Neuronal stem cell (in vitro differentiated cells): Measurements from ENCODE around the gene SYTL2.

ENCODE experiments used
- DNase-seq: peaks from one replicate; pipeline ENCODE4 v3.0.0-alpha.2; 2013; ENCODE audit warnings: low spot score
- H2AFZ ChIP-seq: one replicate; pipeline ENCODE4 v1.6.1; 2013; ENCODE audit warnings: mild to moderate bottlenecking, low read length, inconsistent platforms
- H2AK5ac ChIP-seq: 2 replicates; pipeline ENCODE4 v1.6.1; 2013; ENCODE audit warnings: low read depth, mild to moderate bottlenecking, inconsistent platforms, low read length, moderate library complexity, mixed read lengths
- H2BK120ac ChIP-seq: 2 replicates; pipeline ENCODE4 v1.6.1; 2013; ENCODE audit warnings: low read depth, mild to moderate bottlenecking, inconsistent platforms, low read length, moderate library complexity, mixed read lengths
- H2BK12ac ChIP-seq: one replicate; pipeline ENCODE4 v1.6.1; 2013; ENCODE audit warnings: low read length, inconsistent platforms
- H2BK15ac ChIP-seq: 2 replicates; pipeline ENCODE4 v1.6.1; 2013; ENCODE audit warnings: mild to moderate bottlenecking, low read length, inconsistent platforms, mixed read lengths
- H2BK5ac ChIP-seq: one replicate; pipeline ENCODE4 v1.6.1; 2013; ENCODE audit warnings: inconsistent platforms, mild to moderate bottlenecking, low read length, moderate library complexity
- H3K14ac ChIP-seq: one replicate; pipeline ENCODE4 v1.6.1; 2013; ENCODE audit warnings: low read length, inconsistent platforms
- H3K18ac ChIP-seq: 2 replicates; pipeline ENCODE4 v1.6.1; 2013; ENCODE audit warnings: low read length, inconsistent platforms
- H3K23ac ChIP-seq: 2 replicates; pipeline ENCODE4 v1.6.1; 2013; ENCODE audit warnings: low read depth, mild to moderate bottlenecking, mixed read lengths, low read length, inconsistent platforms; ENCODE audit not compliant: poor library complexity
- H3K27ac ChIP-seq: replicated peaks from 3 replicates; pipeline ENCODE4 v1.5.1; 2013; ENCODE audit warnings: low read length, inconsistent platforms
- H3K27me3 ChIP-seq, 3 experiments: 2 replicates each; pipeline ENCODE4 v1.6.1; 2013; ENCODE audit warnings: low read length in 3 of 3, mild to moderate bottlenecking in 2 of 3, inconsistent platforms in 1 of 3, low read depth in 1 of 3, mixed read lengths in 1 of 3, moderate library complexity in 1 of 3; ENCODE audit not compliant: control insufficient read depth in 3 of 3, insufficient read depth in 3 of 3
- H3K36me3 ChIP-seq, 2 donors: replicated peaks in 1 of 2; 2 replicates each; pipeline ENCODE4 v1.6.1; 2013; ENCODE audit warnings: low read length in 2 of 2; ENCODE audit not compliant: control insufficient read depth in 2 of 2, insufficient read depth in 2 of 2
- H3K4ac ChIP-seq: 2 replicates; pipeline ENCODE4 v1.6.1; 2013; ENCODE audit warnings: inconsistent platforms, mild to moderate bottlenecking, low read length, moderate library complexity
- H3K4me1 ChIP-seq, 2 donors: 1 replicate in 1 of 2; 2 replicates in 1 of 2; pipeline ENCODE4 v1.6.1; 2013; ENCODE audit warnings: low read length in 2 of 2, low read depth in 1 of 2; ENCODE audit not compliant: control insufficient read depth in 2 of 2, insufficient read depth in 1 of 2
- H3K4me2 ChIP-seq: one replicate; pipeline ENCODE4 v1.6.1; 2013; ENCODE audit warnings: mild to moderate bottlenecking, low read length, inconsistent platforms; ENCODE audit not compliant: insufficient read depth, poor library complexity, severe bottlenecking
- H3K4me3 ChIP-seq, 2 donors: 2 replicates each; pipeline ENCODE4 v1.5.1; 2013; ENCODE audit warnings: low read length in 2 of 2, mild to moderate bottlenecking in 2 of 2, inconsistent platforms in 1 of 2, moderate library complexity in 1 of 2
- H3K79me1 ChIP-seq: one replicate; pipeline ENCODE4 v1.6.1; 2013; ENCODE audit warnings: low read depth, mild to moderate bottlenecking, inconsistent platforms, low read length, moderate library complexity
- H3K9ac ChIP-seq: one replicate; pipeline ENCODE4 v1.6.1; 2013; ENCODE audit warnings: mild to moderate bottlenecking, low read depth, low read length, inconsistent platforms; ENCODE audit not compliant: poor library complexity
- H3K9me3 ChIP-seq, 2 donors: replicated peaks in 1 of 2; 2 replicates each; pipeline versions ENCODE3 to v1.6.1; 2013; ENCODE audit warnings: low read length in 2 of 2, mild to moderate bottlenecking in 2 of 2, inconsistent platforms in 1 of 2, low read depth in 1 of 2, mixed read lengths in 1 of 2, moderate library complexity in 1 of 2; ENCODE audit not compliant: control insufficient read depth in 2 of 2, insufficient read depth in 1 of 2
- H4K8ac ChIP-seq: one replicate; pipeline ENCODE4 v1.6.1; 2013; ENCODE audit warnings: low read depth, mild to moderate bottlenecking, inconsistent platforms, low read length, moderate library complexity
- H4K91ac ChIP-seq: one replicate; pipeline ENCODE4 v1.6.1; 2013; ENCODE audit warnings: low read length, low read depth, mild to moderate bottlenecking, inconsistent platforms; ENCODE audit not compliant: poor library complexity
- WGBS, 2 donors: extraction: QIAGEN DNeasy Blood & Tissue Kit; methylation state at CpG; one replicate each; pipeline ENCODE4 v1.1.7; 2013; ENCODE audit warnings: missing lambda C conversion rate in 2 of 2, mixed read lengths in 1 of 2; ENCODE audit not compliant: insufficient read length in 2 of 2, insufficient replicate concordance in 1 of 2; ENCODE audit errors: extremely low coverage in 2 of 2; 5-methylcytosine and 5-hydroxymethylcytosine counted together

SYTL2 gene

GRCh38 chr11:85822814-85823213, 11.9 kb upstream of the SYTL2 start:
- Histone ChIP-seq H3K4me2 (no peak overlapping the region), H3K4me3 (no peak overlapping the region), H3K9ac (no peak overlapping the region), H3K9me3 (no peaks in the 10 kb centered on the region), H2AK5ac (no peak overlapping the region), H2BK120ac (no peak overlapping the region), H3K23ac (no peak overlapping the region), H2AFZ (no peak overlapping the region), H3K14ac (no peak overlapping the region), H4K8ac (no peak overlapping the region), H3K4me1 (peaks cover 4% of the 10 kb centered on the region in 2 donors), H3K27me3 (no peaks in the 10 kb centered on the region), H3K27ac (no peak overlapping the region), H3K18ac (no peak overlapping the region), H3K36me3 (no peaks in the 10 kb centered on the region), H2BK5ac (no peak overlapping the region), H3K79me1 (no peaks in the 10 kb centered on the region), H4K91ac (no peak overlapping the region), H3K4ac (no peak overlapping the region), H2BK12ac (no peak overlapping the region), H2BK15ac (no peak overlapping the region)
- WGBS, 2 donors = no CpG with 5 or more reads among the region's 3 CpGs
- no peak for DNase-seq

GRCh38 chr11:85821636-85822035, 10.7 kb upstream of the SYTL2 start:
- no peak overlapping the region for H3K18ac ChIP-seq
- no peak overlapping the region for H2AK5ac ChIP-seq
- H3K4me3 ChIP-seq = no peak overlapping the region
- no peak overlapping the region for H2BK12ac ChIP-seq
- no peaks in the 10 kb centered on the region for H3K9me3 ChIP-seq
- H2BK120ac ChIP-seq = no peak overlapping the region
- H2AFZ ChIP-seq = no peak overlapping the region
- no peak overlapping the region for H4K91ac ChIP-seq
- no peaks in the 10 kb centered on the region for H3K36me3 ChIP-seq
- no peak overlapping the region for H3K27ac ChIP-seq
- H3K23ac ChIP-seq = no peak overlapping the region
- H3K9ac ChIP-seq = no peak overlapping the region
- no peak overlapping the region for H3K4ac ChIP-seq
- H2BK5ac ChIP-seq = no peak overlapping the region
- H3K4me2 ChIP-seq = no peak overlapping the region
- no peak overlapping the region for H4K8ac ChIP-seq
- DNase-seq = no peak
- H3K14ac ChIP-seq = no peak overlapping the region
- no peaks in the 10 kb centered on the region for H3K4me1 ChIP-seq
- H2BK15ac ChIP-seq = no peak overlapping the region
- no CpG with 5 or more reads among the region's 1 CpG for WGBS, 2 donors
- no peaks in the 10 kb centered on the region for H3K27me3 ChIP-seq
- no peaks in the 10 kb centered on the region for H3K79me1 ChIP-seq

- no peak overlapping the region for H3K9ac ChIP-seq
- H3K4me3 ChIP-seq = no peak overlapping the region
- H3K23ac ChIP-seq = no peak overlapping the region
- H4K8ac ChIP-seq = no peak overlapping the region
- no peaks in the 10 kb centered on the region for H3K79me1 ChIP-seq
- H3K4ac ChIP-seq = no peak overlapping the region
- no peak overlapping the region for H2BK15ac ChIP-seq
- no peaks in the 10 kb centered on the region for H3K9me3 ChIP-seq
- no peak overlapping the region for H2AFZ ChIP-seq
- H4K91ac ChIP-seq = no peak overlapping the region
- no peak overlapping the region for H2BK5ac ChIP-seq
- no peak overlapping the region for H2BK12ac ChIP-seq
- no peak for DNase-seq
- no peak overlapping the region for H2BK120ac ChIP-seq
- H3K4me1 ChIP-seq = no peaks in the 10 kb centered on the region
- no peak overlapping the region for H3K4me2 ChIP-seq
- no peak overlapping the region for H3K14ac ChIP-seq
- H3K27ac ChIP-seq = no peak overlapping the region
- H3K36me3 ChIP-seq = no peaks in the 10 kb centered on the region
- H2AK5ac ChIP-seq = no peak overlapping the region
- H3K27me3 ChIP-seq = peaks cover 0 to 3% (median 0%) of the 10 kb centered on the region in 3 experiments
- H3K18ac ChIP-seq = no peak overlapping the region
Observed at GRCh38 chr11:85819441-85819840, 8.5 kb upstream of the SYTL2 start.

- H3K27ac ChIP-seq = no peak overlapping the region
- no peak overlapping the region for H4K91ac ChIP-seq
- no peak overlapping the region for H3K4ac ChIP-seq
- H3K9ac ChIP-seq = no peak overlapping the region
- H3K23ac ChIP-seq = no peak overlapping the region
- H2BK15ac ChIP-seq = no peak overlapping the region
- no peak overlapping the region for H2BK12ac ChIP-seq
- H3K14ac ChIP-seq = no peak overlapping the region
- peaks cover 3% of the 10 kb centered on the region in 2 donors for H3K4me1 ChIP-seq
- H2AK5ac ChIP-seq = no peak overlapping the region
- DNase-seq = no peak
- no CpG with 5 or more reads among the region's 4 CpGs for WGBS, 2 donors
- no peak overlapping the region for H3K18ac ChIP-seq
- H2BK5ac ChIP-seq = no peak overlapping the region
- no peak overlapping the region for H3K4me3 ChIP-seq
- H3K79me1 ChIP-seq = peaks cover 1% of the 10 kb centered on the region
- H3K4me2 ChIP-seq = no peak overlapping the region
- no peak overlapping the region for H2BK120ac ChIP-seq
- no peaks in the 10 kb centered on the region for H3K9me3 ChIP-seq
- H2AFZ ChIP-seq = no peak overlapping the region
- H4K8ac ChIP-seq = no peak overlapping the region
- H3K27me3 ChIP-seq = peaks cover 0 to 39% (median 15%) of the 10 kb centered on the region in 3 experiments
- no peaks in the 10 kb centered on the region for H3K36me3 ChIP-seq
Observed at GRCh38 chr11:85815186-85815931, 4.4 kb upstream of the SYTL2 start.
